Measurements from ENCODE around the gene TUBA4A. TPM values are rescaled to one million over a fixed set of nuclear protein-coding genes. Genes with fewer than 3 reads are reported as not detected.

The TUBA4A gene
- total RNA-seq: 2.0 TPM

- FAIRE-seq: no peak
- peak; percentile 90 to 97 for DNase-seq (ENCODE audit: low spot score in 2 of 2)
Observed at GRCh38 chr2:219253753-219254589, at the start of gene TUBA4A. Gene TUBA4A (minus strand): TSS chr2:219253918. CDS start chr2:219253858, 60 bp downstream.

GRCh38 chr2:219302412-219302968, 48.8 kb upstream of the TUBA4A start:
- DNase-seq (ENCODE audit: low spot score in 2 of 2): no peak
- no peak for FAIRE-seq

GRCh38 chr2:219300022-219300421, 46.3 kb upstream of the TUBA4A start:
- DNase-seq (ENCODE audit: low spot score in 2 of 2) (no peak), FAIRE-seq (no peak)

- no peak for DNase-seq (ENCODE audit: low spot score in 2 of 2)
- FAIRE-seq: no peak
Observed at GRCh38 chr2:219299372-219299760, 45.6 kb upstream of the TUBA4A start.

- FAIRE-seq (no peak), DNase-seq (ENCODE audit: low spot score in 2 of 2) (peak; percentile 88 to 96)
Observed at GRCh38 chr2:219298759-219299371, 45.1 kb upstream of the TUBA4A start.

GRCh38 chr2:219297766-219298456, 44.2 kb upstream of the TUBA4A start:
- DNase-seq (ENCODE audit: low spot score in 2 of 2) (no peak), FAIRE-seq (no peak)

GRCh38 chr2:219296631-219297391, 43.1 kb upstream of the TUBA4A start:
- FAIRE-seq (no peak), DNase-seq (ENCODE audit: low spot score in 2 of 2) (no peak)

GRCh38 chr2:219296142-219296541, 42.4 kb upstream of the TUBA4A start:
- FAIRE-seq (no peak), DNase-seq (ENCODE audit: low spot score in 2 of 2) (no peak)

GRCh38 chr2:219294356-219295351, 40.9 kb upstream of the TUBA4A start:
- FAIRE-seq (no peak), DNase-seq (ENCODE audit: low spot score in 2 of 2) (peak; percentile 94 to 96)

GRCh38 chr2:219293736-219294231, 40.1 kb upstream of the TUBA4A start:
- DNase-seq (ENCODE audit: low spot score in 2 of 2) (no peak), FAIRE-seq (no peak)

GRCh38 chr2:219292616-219293015, 38.9 kb upstream of the TUBA4A start:
- no peak for DNase-seq (ENCODE audit: low spot score in 2 of 2)
- no peak for FAIRE-seq

- peak in 1 of 2 donors; percentile 6 for DNase-seq (ENCODE audit: low spot score in 2 of 2)
- no peak for FAIRE-seq
Observed at GRCh38 chr2:219291910-219292490, 38.3 kb upstream of the TUBA4A start.

GRCh38 chr2:219291394-219291793, 37.7 kb upstream of the TUBA4A start:
- no peak for FAIRE-seq
- DNase-seq (ENCODE audit: low spot score in 2 of 2): no peak

GRCh38 chr2:219290381-219291171, 36.9 kb upstream of the TUBA4A start:
- peak in 1 of 2 donors; percentile 3 for DNase-seq (ENCODE audit: low spot score in 2 of 2)
- no peak for FAIRE-seq

- DNase-seq (ENCODE audit: low spot score in 2 of 2) (peak; percentile 71 to 79), FAIRE-seq (peak; percentile 83)
Observed at GRCh38 chr2:219289537-219290361, 36.0 kb upstream of the TUBA4A start.

GRCh38 chr2:219289195-219289536, 35.4 kb upstream of the TUBA4A start:
- FAIRE-seq: no peak
- DNase-seq (ENCODE audit: low spot score in 2 of 2): no peak

All from frontal cortex (tissue), 4 donors.